Caki2 (cell line): ENCODE results near the gene NLRP9. TPM values are rescaled to one million over a fixed set of nuclear protein-coding genes. Genes with fewer than 3 reads are reported as not detected.
"Not testable (repeated sequence)": the region's sequence is repeated elsewhere in the genome, so short reads cannot be mapped to it uniquely, and the experiment has no call there.

Experiments used
- DNase-seq: peaks from one replicate; pipeline ENCODE4 v3.0.0-alpha.2; 2015; ENCODE audit warnings: low read depth
- in situ Hi-C: cut with HindIII; loops from 2 replicates; pipeline ENCODE4 v1.10.0; 2016; ENCODE audit warnings: low sequenced_read_pairs, low pct_unique_long_range_greater_than_20kb, mixed read lengths
- total RNA-seq: library from RNA; depleted of rRNA; stranded (reverse); fragments of >200 nt; shearing (Covaris generic); gene quantifications from 2 replicates; pipeline ENCODE4 v1.2.3, GENCODE V29; 2014; ENCODE audit warnings: low replicate concordance; rRNA removed

Gene NLRP9
- total RNA-seq, result not detected in 2 replicates

DNA sequence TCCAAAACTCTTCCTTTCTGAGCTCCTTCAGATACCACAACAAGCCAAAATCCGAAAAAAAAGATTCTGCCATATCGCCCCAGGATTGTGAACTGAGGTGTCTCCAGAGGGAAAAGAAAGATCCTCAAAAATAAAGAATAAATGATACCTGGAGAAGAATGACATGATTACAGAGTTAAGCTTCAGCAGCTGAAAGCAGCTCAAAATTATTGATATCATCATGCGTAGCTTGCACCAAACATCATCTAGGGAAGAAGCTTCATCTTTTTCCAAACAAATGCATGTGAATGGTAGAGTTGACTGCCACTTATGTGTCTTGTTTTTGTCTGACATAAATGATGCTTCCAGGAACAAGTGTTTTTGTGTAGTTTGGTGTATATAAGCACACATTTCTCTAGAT, at the start of gene NLRP9:
NLRP9 (minus strand) TSS at position 101 of the 400 bp plus-strand sequence; CDS start at position 73, 28 bp downstream.
- no peak for DNase-seq
- in situ Hi-C loops, result no loop called here

GRCh38 chr19:55781112-55781511, 42.9 kb upstream of the NLRP9 start:
- in situ Hi-C loops, result no loop called here
- DNase-seq, result no peak

DNA sequence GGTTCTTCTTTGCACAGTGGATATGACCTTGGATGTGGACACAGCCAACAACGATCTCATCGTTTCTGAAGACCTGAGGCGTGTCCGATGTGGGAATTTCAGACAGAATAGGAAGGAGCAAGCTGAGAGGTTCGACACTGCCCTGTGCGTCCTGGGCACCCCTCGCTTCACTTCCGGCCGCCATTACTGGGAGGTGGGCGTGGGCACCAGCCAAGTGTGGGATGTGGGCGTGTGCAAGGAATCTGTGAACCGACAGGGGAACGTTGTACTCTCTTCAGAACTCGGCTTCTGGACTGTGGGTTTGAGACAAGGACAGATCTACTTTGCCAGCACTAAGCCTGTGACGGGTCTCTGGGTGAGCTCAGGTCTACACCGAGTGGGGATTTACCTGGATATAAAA, 40.1 kb upstream of the NLRP9 start:
- DNase-seq, result no peak
- in situ Hi-C loops, result no loop called here

DNA sequence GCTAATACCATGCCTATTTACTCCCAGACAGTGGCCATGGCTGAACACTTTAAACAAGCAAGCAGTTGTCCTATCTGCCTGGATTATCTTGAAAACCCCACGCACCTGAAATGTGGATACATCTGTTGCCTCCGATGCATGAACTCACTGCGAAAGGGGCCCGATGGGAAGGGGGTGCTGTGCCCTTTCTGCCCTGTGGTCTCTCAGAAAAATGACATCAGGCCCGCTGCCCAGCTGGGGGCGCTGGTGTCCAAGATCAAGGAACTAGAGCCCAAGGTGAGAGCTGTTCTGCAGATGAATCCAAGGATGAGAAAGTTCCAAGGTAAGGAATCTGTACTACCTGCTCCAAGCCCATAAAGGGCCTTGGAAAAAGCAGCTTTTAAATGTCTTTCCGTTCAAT, 39.3 kb upstream of the NLRP9 start:
- in situ Hi-C loops, result no loop called here
- no peak for DNase-seq

- in situ Hi-C loops, DNase-seq: not testable (repeated sequence)
These were observed 31.4 kb upstream of the NLRP9 start for GRCh38 chr19:55769632-55770031.

GRCh38 chr19:55768818-55769217, 30.6 kb upstream of the NLRP9 start, which contains the start of gene RFPL4AL1:
TSS of gene RFPL4AL1 (plus strand) at chr19:55769118. CDS start at chr19:55771805, 2,687 bp downstream.
- DNase-seq, in situ Hi-C loops: not testable (repeated sequence)

- in situ Hi-C loops, result no loop called here
- DNase-seq, result no peak
These were observed 28.3 kb upstream of the NLRP9 start for GRCh38 chr19:55766466-55766865.

GRCh38 chr19:55758797-55759196, 20.6 kb upstream of the NLRP9 start, which contains the start of gene RFPL4A:
TSS of gene RFPL4A (plus strand) at chr19:55759097. CDS start at chr19:55761801, 2,704 bp downstream.
- in situ Hi-C loops, DNase-seq: not testable (repeated sequence)

GRCh38 chr19:55756808-55757207, 18.6 kb upstream of the NLRP9 start:
- DNase-seq, in situ Hi-C loops: not testable (repeated sequence)

DNA sequence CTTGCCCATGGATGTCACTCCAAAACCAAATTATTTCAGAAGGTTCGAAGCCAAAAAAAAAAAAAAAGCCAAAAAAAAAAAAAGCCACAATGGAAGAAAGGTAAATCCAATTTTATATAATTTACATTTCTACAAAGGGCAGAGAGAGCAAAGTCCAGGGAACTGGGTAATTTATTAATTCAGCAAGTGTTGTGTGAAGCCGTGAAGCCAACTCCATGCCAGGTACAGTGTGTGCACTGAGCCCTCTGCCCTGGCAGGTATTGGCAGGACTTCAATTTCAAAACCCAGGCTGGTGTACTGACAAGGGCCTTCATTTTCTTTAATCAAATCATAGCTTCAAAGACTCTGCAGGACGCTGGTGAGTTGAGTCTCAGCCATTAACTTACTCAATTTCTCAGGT, 15.2 kb upstream of the NLRP9 start:
- in situ Hi-C loops, result no loop called here
- DNase-seq, result no peak

DNA sequence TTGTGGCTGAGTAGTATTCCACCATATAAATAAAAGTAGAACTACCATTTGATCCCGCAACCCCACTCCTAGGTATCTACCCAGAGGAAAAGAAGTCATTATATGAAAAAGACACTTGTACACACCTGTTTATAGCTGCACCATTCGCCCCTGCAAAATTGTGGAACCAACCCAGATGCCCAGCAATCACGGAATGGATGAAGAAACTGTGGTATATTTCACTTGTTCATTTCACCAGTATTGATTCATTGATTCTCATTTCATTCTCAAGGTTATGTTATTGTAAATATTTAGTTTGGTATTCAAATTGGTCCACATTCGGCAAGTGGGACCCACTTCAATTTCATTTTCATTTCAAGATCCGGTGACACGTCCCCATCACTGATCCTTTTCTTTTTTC, 12.5 kb upstream of the NLRP9 start:
- in situ Hi-C loops, result no loop called here
- DNase-seq, result no peak

DNA sequence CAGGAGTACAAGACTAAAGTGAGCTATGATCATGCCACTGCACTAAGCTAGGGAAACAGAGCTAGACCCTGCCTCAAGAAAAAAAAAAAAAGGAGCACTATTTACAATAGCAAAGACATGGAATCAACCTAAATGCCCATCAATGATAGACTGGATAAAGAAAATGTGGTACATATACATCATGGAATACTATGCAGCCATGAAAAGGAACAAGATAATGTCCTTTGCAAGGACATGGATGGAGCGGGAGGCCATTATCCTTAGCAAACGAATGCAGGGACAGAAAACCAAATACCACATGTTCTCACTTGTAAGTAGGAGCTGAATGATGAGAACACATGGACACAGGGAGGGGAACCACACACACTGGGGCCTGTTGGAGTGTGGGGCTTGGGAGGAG, 7.8 kb downstream of the NLRP9 start:
- DNase-seq, result not testable (repeated sequence)

GRCh38 chr19:55723491-55723890, 14.7 kb downstream of the NLRP9 start:
- in situ Hi-C loops, result no loop called here
- no peak for DNase-seq

More for the DNA sequence above, 7.8 kb downstream of the NLRP9 start:
- in situ Hi-C loops, result not testable (repeated sequence)

DNA sequence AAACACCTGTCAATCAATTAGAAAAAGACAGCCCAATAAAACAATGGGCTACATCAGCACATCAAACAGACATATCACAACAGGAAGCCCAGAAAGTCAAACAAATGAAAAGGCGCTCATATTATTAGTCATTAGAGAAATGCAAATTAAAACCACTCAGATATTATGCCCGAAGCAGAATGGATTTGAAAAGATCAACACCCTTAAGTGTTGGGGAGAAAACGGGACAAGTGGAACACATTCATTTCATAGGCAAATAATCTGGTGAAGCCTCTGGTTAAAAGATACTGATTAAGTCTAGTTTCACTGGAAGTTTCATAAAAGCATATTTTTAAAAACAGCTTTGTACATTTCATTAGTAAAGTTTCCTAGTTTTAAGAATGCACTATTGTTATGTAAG, 17.4 kb downstream of the NLRP9 start:
- in situ Hi-C loops, result no loop called here
- no peak for DNase-seq

DNA sequence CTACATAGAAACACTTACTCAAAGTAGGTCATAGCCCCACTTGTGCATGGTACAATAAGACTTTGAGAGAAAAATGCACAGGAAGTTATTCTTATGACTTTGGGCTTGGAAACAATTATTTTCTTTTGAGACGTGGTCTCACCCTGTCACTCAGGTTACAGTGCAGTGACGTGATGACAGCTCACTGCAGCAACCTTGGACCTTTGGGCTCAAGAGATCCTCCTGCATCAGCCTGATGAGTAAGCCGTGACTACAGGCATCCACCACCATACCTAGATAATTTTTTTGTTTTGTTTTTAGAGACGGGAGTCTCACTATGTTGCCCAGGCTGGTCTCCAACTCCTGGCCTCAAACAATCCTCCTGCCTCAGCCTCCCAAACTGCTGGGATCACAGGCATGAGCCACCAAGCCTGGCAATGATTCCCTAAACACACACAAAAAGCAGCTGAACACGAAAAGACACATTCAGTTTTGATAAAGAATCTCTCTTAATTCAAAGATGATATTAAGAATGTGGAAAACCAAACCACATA, 17.9 kb downstream of the NLRP9 start:
- no peak for DNase-seq
- in situ Hi-C loops, result no loop called here

DNA sequence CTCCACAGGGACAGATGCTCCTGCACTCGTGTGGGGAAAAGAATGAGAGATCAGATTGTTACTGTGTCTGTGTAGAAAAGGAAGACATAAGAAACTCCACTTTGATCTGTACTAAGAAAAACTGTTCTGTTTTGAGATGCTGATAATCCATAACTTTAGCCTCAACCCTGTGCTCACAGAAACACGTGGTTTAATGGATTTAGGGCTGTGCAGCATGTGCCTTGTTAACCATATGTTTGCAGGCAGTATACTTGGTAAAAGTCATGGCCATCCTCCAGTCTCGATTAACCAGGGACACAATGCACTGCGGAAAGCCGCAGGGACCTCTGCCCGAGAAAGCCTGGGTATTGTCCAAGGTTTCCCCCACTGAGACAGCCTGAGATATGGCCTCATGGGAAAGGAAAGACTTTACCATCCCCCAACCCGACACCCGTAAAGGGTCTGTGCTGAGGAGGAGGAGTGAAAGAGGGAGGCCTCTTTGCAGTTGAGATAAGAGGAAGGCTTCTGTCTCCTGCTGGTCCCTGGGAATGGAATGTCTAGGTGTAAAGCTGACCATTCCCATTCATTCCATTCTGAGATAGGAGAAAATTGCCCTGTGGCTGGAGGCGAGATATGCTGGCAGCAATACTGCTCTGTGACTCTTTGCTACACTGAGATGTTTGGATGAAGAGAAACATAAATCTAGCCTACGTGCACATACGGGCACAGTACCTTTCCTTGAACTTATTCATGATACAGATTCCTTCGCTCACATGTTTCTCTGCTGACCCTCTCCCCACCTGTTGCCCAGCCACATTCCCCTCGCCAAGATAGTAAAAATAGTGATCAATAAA, 20.1 kb downstream of the NLRP9 start:
- DNase-seq, in situ Hi-C loops: not testable (repeated sequence)

DNA sequence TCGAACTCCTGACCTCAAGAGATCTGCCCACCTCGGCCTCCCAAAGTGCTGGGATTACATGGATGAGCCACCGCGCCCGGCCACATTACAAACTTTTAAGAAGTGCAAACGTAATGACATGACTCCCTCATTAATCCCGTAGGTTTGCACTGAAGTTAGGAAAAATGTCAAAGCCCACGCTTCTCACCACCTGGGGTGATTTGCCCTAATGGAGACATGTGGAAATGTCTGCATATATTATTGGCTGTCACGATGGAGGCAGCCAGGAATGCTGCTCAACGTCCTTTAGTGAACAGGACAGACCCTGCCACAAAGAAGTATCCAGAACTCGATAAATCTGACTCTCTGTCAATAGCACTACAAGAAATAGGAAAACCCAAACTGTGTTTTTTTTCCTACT, 21.0 kb downstream of the NLRP9 start:
- DNase-seq, result no peak

GRCh38 chr19:55716531-55716930, 21.7 kb downstream of the NLRP9 start:
- in situ Hi-C loops, result no loop called here
- DNase-seq, result no peak

More for the DNA sequence above, 21.0 kb downstream of the NLRP9 start:
- in situ Hi-C loops, result no loop called here

DNA sequence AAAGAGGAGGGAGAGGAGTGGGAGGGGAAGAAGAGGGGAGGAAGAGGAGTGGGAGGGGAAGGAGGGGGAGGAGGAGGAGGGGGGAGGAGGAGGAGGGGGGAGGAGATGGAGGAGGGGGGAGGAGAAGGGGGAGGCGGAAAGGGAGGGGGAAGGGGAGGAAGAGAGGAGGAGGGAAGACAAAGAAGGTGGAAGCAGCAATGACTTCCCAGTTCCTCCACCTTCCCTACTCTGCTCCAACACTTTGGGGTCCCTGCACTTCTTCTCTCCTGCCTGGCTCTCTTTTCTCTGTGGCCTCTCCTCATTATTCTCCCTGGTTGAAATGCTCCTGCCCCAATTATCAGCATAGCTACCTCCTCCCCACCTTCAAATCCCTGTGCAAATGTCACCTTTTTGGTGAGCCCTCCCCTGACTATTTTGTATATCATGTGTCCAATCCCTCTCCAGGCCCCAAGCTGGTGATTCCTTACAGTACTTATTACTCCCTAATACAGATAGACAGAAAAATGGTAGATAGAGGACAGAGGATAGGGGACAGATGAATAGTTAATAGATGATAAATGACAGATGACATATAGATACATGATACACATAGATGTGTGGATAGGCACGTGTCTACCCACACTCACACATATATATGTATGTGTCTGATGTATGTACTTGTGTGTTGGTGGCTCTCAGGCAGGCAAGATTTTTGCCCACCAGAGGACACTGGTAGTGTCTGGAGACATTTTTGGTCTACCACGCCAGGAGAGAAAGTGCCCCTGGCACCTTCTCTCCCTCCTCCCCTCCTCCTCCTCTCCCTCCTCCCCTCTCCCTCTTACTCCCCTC, 25.2 kb downstream of the NLRP9 start:
- in situ Hi-C loops, result no loop called here
- no peak for DNase-seq
